Sciatic nerve (tissue), 2 donors: ENCODE measurements around the gene FAM83F. TPM values are rescaled to one million over a fixed set of nuclear protein-coding genes. Genes with fewer than 3 reads are reported as not detected.

Experiments
- ATAC-seq: fragments of 200-7000 bp; cut with Tn5 transposase; one replicate; pipeline ENCODE4 v1.9.1; 2020; ENCODE audit warnings: mild to moderate bottlenecking, moderate library complexity
- DNase-seq: peaks from one replicate; pipeline ENCODE4 v3.0.0-alpha.2; 2020; ENCODE audit warnings: low spot score
- intact Hi-C: fragments of 100-400 bp; cut with DNase I; formaldehyde crosslinking; loops from one replicate; pipeline ENCODE4 v1.14.2; 2022
- total RNA-seq: library from RNA; stranded (reverse); fragmentation: NEBNext Ultra II Directional; extraction: Animal tissue kit (Norgen Biotek cat#: 25700); gene quantifications from one replicate; pipeline ENCODE4 v1.2.1, GENCODE V29; 2021
- donor health status: DM: no; HTN: no; CAD: no.
- donor health status: DM: no; HTN: no; CAD: no.

The FAM83F gene
- total RNA-seq, 1 donor from 2014 or later, result 11.4 TPM

- peak; percentile 33 for ATAC-seq
- intact Hi-C loops, result no loop called here
- peak; percentile 63 for DNase-seq
These were observed 48.3 kb downstream of the FAM83F start for GRCh38 chr22:40043081-40043480.

- no peak for DNase-seq
These were observed 49.0 kb downstream of the FAM83F start for GRCh38 chr22:40043793-40044101.

GRCh38 chr22:40044102-40044869 is 49.5 kb downstream of the FAM83F start:
- peak; percentile 98 for DNase-seq
- intact Hi-C loops, result no loop called here
- ATAC-seq, result peak; percentile 97

More at GRCh38 chr22:40043793-40044101, 49.0 kb downstream of the FAM83F start:
- intact Hi-C loops, result no loop called here
- no peak for ATAC-seq

GRCh38 chr22:40044870-40045834 is 50.4 kb downstream of the FAM83F start:
- DNase-seq, result peak; percentile 74
- intact Hi-C loops, result no loop called here
- ATAC-seq, result peak; percentile 25

DNA sequence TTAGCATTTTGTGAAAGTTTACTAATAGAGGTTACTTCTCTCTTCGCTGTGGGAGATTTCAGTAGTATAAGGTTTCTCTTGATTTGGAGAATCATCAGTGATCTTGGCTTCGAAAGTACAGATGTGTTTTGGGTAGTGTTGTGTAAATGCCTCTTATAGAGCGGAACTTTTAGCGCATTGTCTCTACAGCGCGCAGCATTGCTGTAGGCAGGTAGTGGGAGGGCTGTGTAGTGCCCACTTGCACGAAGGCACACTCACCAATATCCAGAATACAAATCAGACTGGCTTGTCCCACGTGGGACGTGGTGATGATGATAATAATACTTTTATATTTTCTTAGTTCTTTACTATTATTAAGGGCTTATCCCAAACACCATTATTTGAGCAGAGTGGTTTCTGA is 51.4 kb downstream of the FAM83F start:
- DNase-seq, result no peak
- intact Hi-C loops, result no loop called here
- no peak for ATAC-seq

- ATAC-seq (no peak), DNase-seq (no peak)
- intact Hi-C loops, result no loop called here
These were observed 55.5 kb downstream of the FAM83F start for GRCh38 chr22:40050258-40050657.

GRCh38 chr22:40051322-40051721 is 56.6 kb downstream of the FAM83F start:
- intact Hi-C loops, result no loop called here
- ATAC-seq (peak; percentile 59), DNase-seq (no peak)

DNA sequence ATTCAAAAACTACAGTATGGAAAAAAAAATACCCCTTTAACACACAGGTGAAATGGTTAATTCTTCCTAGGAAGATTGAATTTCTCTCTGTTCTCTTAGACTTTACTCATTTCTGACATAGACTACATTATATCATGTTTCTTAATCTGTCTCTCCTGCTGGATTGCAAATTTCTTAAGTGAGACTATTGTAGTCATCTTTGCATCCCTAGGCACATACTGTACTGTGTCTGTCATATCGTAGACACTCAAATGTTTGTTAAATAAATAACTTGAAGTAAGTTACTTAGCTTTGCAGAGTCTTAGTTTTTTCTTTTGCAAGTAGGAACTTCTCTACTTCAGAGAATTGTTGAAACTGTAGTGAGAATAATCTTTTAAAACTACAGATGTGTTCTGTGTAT is 58.7 kb downstream of the FAM83F start:
- ATAC-seq, result no peak
- DNase-seq, result no peak
- intact Hi-C loops, result no loop called here

DNA sequence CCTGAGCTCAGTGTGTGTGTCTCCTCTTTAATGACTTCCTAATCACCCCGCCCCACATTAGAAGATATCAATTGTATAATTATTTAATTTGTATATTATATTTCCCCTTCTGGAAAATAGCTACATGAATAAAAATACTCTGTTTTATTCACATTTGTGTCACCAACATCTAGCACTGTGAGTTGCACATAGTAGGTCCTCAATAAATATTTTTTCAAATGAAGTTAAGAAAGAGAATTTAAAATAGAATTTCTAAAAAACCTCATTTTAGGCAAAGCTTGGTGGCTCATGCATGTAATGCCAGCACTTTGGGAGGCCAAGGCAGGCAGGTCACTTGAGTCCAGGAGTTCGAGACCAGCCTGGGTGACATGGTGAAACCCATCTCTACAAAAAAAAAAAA is 59.7 kb downstream of the FAM83F start:
- DNase-seq, result no peak
- no peak for ATAC-seq
- intact Hi-C loops, result no loop called here

- intact Hi-C loops, result no loop called here
- DNase-seq, result no peak
- no peak for ATAC-seq
These were observed 60.6 kb downstream of the FAM83F start for GRCh38 chr22:40055143-40055883.

DNA sequence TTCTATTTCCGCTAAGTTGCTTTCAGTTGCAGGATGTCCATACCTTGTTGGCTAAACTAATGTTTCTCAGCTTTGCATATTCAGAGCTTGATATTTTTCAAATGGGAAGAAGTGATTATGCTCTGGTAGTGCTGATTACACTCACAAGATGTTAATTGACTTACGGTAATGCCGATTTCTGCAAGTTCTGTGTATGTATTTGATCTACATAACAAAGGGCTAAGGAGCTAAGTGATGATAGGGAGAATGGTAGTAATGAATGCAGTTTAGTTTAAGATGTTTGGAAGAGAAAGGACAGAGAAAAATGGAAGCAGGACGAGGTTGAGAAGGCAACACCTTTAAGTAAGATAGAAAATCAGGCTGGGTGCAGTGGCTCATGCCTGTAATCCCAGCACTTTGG is 61.4 kb downstream of the FAM83F start:
- ATAC-seq, result no peak
- intact Hi-C loops, result no loop called here
- DNase-seq, result no peak

DNA sequence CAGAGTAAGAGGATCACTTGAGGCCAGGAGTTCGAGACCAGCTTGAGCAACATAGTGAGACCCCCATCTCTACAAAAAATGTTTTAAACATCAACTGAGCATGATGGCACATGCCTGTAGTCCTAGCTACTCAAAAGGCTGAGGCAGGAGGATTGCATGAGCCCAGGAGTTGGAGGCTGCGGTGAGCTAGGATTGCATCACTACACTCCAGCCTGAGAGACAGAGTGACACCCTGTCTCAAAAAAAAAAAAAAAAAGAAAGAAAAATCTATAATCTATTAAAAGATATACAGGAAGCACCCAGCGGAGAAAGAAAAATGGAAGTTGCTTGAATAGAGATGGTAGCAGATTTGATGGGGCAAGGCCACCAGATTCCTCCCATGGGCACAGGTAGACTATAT is 61.8 kb downstream of the FAM83F start:
- intact Hi-C loops, result no loop called here
- ATAC-seq, result no peak
- DNase-seq, result no peak

GRCh38 chr22:40057652-40058051 is 62.9 kb downstream of the FAM83F start:
- no peak for ATAC-seq
- intact Hi-C loops, result no loop called here
- no peak for DNase-seq

- DNase-seq (no peak), ATAC-seq (no peak)
- intact Hi-C loops, result no loop called here
These were observed 63.5 kb downstream of the FAM83F start for GRCh38 chr22:40058265-40058664.

DNA sequence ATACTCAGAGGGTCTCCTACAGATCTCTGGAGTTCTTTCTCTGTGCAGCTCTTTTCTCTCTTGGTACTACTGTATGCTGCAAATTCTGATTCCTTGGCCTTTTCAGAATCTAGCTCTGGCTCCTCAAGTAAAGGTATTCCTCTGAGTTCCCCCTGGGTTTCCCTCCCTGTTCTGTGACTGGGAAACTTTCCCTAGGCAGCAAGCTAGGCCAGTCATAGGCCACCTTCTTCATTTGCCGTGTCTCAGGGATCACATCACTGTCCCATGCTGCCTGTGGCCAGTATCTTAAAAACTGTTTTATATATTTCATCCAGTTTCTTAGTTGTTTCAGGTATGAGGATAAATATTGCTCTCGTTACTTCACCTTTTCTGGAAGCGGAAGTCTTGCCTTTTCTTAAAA is 71.2 kb downstream of the FAM83F start:
- DNase-seq (no peak), ATAC-seq (no peak)
- intact Hi-C loops, result no loop called here

DNA sequence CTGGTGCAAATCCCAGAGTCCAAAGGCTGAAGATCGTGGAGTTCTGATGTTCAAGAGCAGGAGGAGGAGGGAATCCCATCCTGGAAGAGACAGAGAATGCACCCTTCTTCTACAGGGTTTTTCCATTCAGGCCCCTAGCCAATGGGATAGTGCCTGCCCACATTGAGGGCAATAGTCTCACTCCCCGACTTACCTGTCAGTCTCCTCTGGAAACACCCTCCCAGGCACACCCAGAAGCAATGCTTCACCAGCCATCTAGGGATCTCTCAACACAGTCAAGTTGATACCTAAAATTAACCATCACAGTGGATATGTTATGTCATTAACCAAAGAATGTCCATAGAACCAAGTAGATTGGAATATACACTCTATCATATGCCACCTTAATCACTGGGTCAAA is 72.9 kb downstream of the FAM83F start:
- intact Hi-C loops, result no loop called here
- ATAC-seq, result no peak
- DNase-seq, result no peak

GRCh38 chr22:40070701-40071100 is 75.9 kb downstream of the FAM83F start:
- no peak for ATAC-seq
- no peak for DNase-seq
- intact Hi-C loops, result no loop called here

GRCh38 chr22:40071720-40072119 is 77.0 kb downstream of the FAM83F start:
- no peak for DNase-seq
- ATAC-seq, result no peak
- intact Hi-C loops, result no loop called here

GRCh38 chr22:40076702-40077645 is 82.2 kb downstream of the FAM83F start:
- no peak for ATAC-seq
- intact Hi-C loops, result no loop called here
- no peak for DNase-seq
